ENCODE measurements around the gene DPF3.
"Not testable (repeated sequence)": the region's sequence is repeated elsewhere in the genome, so short reads cannot be mapped to it uniquely, and the experiment has no call there.

DPF3 gene

GRCh38 chr14:72880164-72880563 is 13.7 kb downstream of the DPF3 start:
- Histone ChIP-seq H3K4me3 (replicated peaks; ENCODE audit: low read depth, low read length) (no peak overlapping the region), H3K36me3 (ENCODE audit: control insufficient read depth, insufficient read depth, low read length) (peaks cover 1% of the 10 kb centered on the region; the same call in 1 of the 2 replicates), H3K27me3 (replicated peaks; ENCODE audit: control insufficient read depth, insufficient read depth, low read length) (no peaks in the 10 kb centered on the region)
- TF ChIP-seq CTCF (IDR thresholded peaks at IDR 0.05; ENCODE audit: insufficient read depth, low read length, poor library complexity, severe bottlenecking): no peak
- DNase-seq (ENCODE audit: extremely low read depth, insufficient read length): no peak

- no peak for TF ChIP-seq CTCF (IDR thresholded peaks at IDR 0.05; ENCODE audit: insufficient read depth, low read length, poor library complexity, severe bottlenecking)
Observed at GRCh38 chr14:72879431-72879830, 14.5 kb downstream of the DPF3 start.

GRCh38 chr14:72878746-72879145 is 15.2 kb downstream of the DPF3 start:
- Histone ChIP-seq H3K4me3 (replicated peaks; ENCODE audit: low read depth, low read length) (no peak overlapping the region), H3K27me3 (replicated peaks; ENCODE audit: control insufficient read depth, insufficient read depth, low read length) (no peaks in the 10 kb centered on the region), H3K36me3 (ENCODE audit: control insufficient read depth, insufficient read depth, low read length) (peaks cover 1% of the 10 kb centered on the region; the same call in 1 of the 2 replicates)
- TF ChIP-seq CTCF (IDR thresholded peaks at IDR 0.05; ENCODE audit: insufficient read depth, low read length, poor library complexity, severe bottlenecking): no peak
- no peak for DNase-seq (ENCODE audit: extremely low read depth, insufficient read length)

More at GRCh38 chr14:72879431-72879830, 14.5 kb downstream of the DPF3 start:
- H3K36me3 ChIP-seq (ENCODE audit: control insufficient read depth, insufficient read depth, low read length): peaks cover 1% of the 10 kb centered on the region; the same call in 1 of the 2 replicates
- DNase-seq (ENCODE audit: extremely low read depth, insufficient read length): no peak
- no peak overlapping the region for H3K4me3 ChIP-seq (replicated peaks; ENCODE audit: low read depth, low read length)
- no peaks in the 10 kb centered on the region for H3K27me3 ChIP-seq (replicated peaks; ENCODE audit: control insufficient read depth, insufficient read depth, low read length)

- TF ChIP-seq CTCF (IDR thresholded peaks at IDR 0.05; ENCODE audit: insufficient read depth, low read length, poor library complexity, severe bottlenecking): no peak
- Histone ChIP-seq H3K36me3 (ENCODE audit: control insufficient read depth, insufficient read depth, low read length) (no peaks in the 10 kb centered on the region; the same call in 1 of the 2 replicates), H3K4me3 (replicated peaks; ENCODE audit: low read depth, low read length) (no peak overlapping the region), H3K27me3 (replicated peaks; ENCODE audit: control insufficient read depth, insufficient read depth, low read length) (no peaks in the 10 kb centered on the region)
- no peak for DNase-seq (ENCODE audit: extremely low read depth, insufficient read length)
Observed at GRCh38 chr14:72876710-72877063, 17.2 kb downstream of the DPF3 start.

- Histone ChIP-seq H3K27me3 (replicated peaks; ENCODE audit: control insufficient read depth, insufficient read depth, low read length) (no peaks in the 10 kb centered on the region), H3K36me3 (ENCODE audit: control insufficient read depth, insufficient read depth, low read length) (no peaks in the 10 kb centered on the region; the same call in 1 of the 2 replicates), H3K4me3 (replicated peaks; ENCODE audit: low read depth, low read length) (no peak overlapping the region)
- no peak for DNase-seq (ENCODE audit: extremely low read depth, insufficient read length)
- TF ChIP-seq CTCF (IDR thresholded peaks at IDR 0.05; ENCODE audit: insufficient read depth, low read length, poor library complexity, severe bottlenecking): no peak
Observed at GRCh38 chr14:72876005-72876709, 17.7 kb downstream of the DPF3 start.

- not testable (repeated sequence) for H3K4me3 ChIP-seq (replicated peaks; ENCODE audit: low read depth, low read length); H3K27me3 ChIP-seq (replicated peaks; ENCODE audit: control insufficient read depth, insufficient read depth, low read length); DNase-seq (ENCODE audit: extremely low read depth, insufficient read length); H3K36me3 ChIP-seq (ENCODE audit: control insufficient read depth, insufficient read depth, low read length)
Observed at GRCh38 chr14:72870878-72871277, 23.0 kb downstream of the DPF3 start.
